Liver (tissue), 9 donors: ENCODE measurements around the gene RNPEPL1. TPM values are rescaled to one million over a fixed set of nuclear protein-coding genes. Genes with fewer than 3 reads are reported as not detected.

Experiments used
- DNase-seq: peaks from one replicate; pipeline ENCODE4 v3.0.0-alpha.2; 2017; ENCODE audit warnings: low spot score
- H3K27ac ChIP-seq, 2 donors: one replicate each; pipeline ENCODE4 v1.7.0; 2013; ENCODE audit warnings: inconsistent platforms in 2 of 2, low read length in 2 of 2, control low read depth in 1 of 2, low read depth in 1 of 2, mild to moderate bottlenecking in 1 of 2
- H3K27me3 ChIP-seq, 4 donors: one replicate each; pipeline versions ENCODE4 v1.6.1 to v1.7.0; 2013; ENCODE audit warnings: low read length in 3 of 4, inconsistent platforms in 1 of 4, mild to moderate bottlenecking in 1 of 4, moderate library complexity in 1 of 4; ENCODE audit not compliant: control insufficient read depth in 4 of 4, insufficient read depth in 4 of 4
- H3K36me3 ChIP-seq, 4 donors: one replicate each; pipeline versions ENCODE4 v1.6.1 to v1.7.0; 2013; ENCODE audit warnings: low read length in 3 of 4, mild to moderate bottlenecking in 3 of 4, low read depth in 1 of 4, moderate library complexity in 1 of 4; ENCODE audit not compliant: control insufficient read depth in 4 of 4, insufficient read depth in 3 of 4
- H3K4me1 ChIP-seq, 4 donors: one replicate each; pipeline versions ENCODE4 v1.6.1 to v1.7.0; 2013; ENCODE audit warnings: low read length in 3 of 4, mild to moderate bottlenecking in 3 of 4, moderate library complexity in 1 of 4; ENCODE audit not compliant: control insufficient read depth in 4 of 4, insufficient read depth in 4 of 4
- H3K4me3 ChIP-seq, 3 donors: one replicate each; pipeline versions ENCODE4 v1.6.1 to v1.7.0; 2013; ENCODE audit warnings: low read length in 3 of 3, control low read depth in 1 of 3, low read depth in 1 of 3, mild to moderate bottlenecking in 1 of 3
- H3K9ac ChIP-seq, 2 donors: one replicate each; pipeline ENCODE4 v1.7.0; 2013; ENCODE audit warnings: low read length in 2 of 2, mild to moderate bottlenecking in 2 of 2, moderate library complexity in 2 of 2, control low read depth in 1 of 2, low read depth in 1 of 2
- H3K9me3 ChIP-seq, 4 donors: one replicate each; pipeline versions ENCODE4 v1.6.1 to v1.7.0; 2013; ENCODE audit warnings: low read length in 3 of 4; ENCODE audit not compliant: control insufficient read depth in 4 of 4
- EGR1 ChIP-seq, 2 donors: IDR thresholded peaks; 2 replicates each; pipeline ENCODE4 v1.6.1; 2016 to 2018; ENCODE audit warnings: antibody characterized with exemption in 2 of 2, low read depth in 2 of 2
- FOXA2 ChIP-seq: IDR thresholded peaks from 2 replicates; pipeline ENCODE4 v1.6.1; 2016; ENCODE audit warnings: antibody characterized with exemption
- GABPA ChIP-seq, 2 donors: IDR thresholded peaks in 1 of 2; conservative IDR thresholded peaks in 1 of 2; 2 replicates each; pipeline ENCODE4 v1.6.1; 2016; ENCODE audit warnings: antibody characterized with exemption in 2 of 2, mild to moderate bottlenecking in 1 of 2, moderate library complexity in 1 of 2
- NR2F2 ChIP-seq: IDR thresholded peaks from 2 replicates; pipeline ENCODE4 v1.6.1; 2016; ENCODE audit warnings: antibody characterized with exemption
- RAD21 ChIP-seq, 2 donors: IDR thresholded peaks; 2 replicates each; pipeline ENCODE4 v1.6.1; 2016; ENCODE audit warnings: antibody characterized with exemption in 2 of 2, mild to moderate bottlenecking in 2 of 2
- REST ChIP-seq: IDR thresholded peaks from 2 replicates; pipeline ENCODE4 v1.6.1; 2016; ENCODE audit warnings: antibody characterized with exemption, mild to moderate bottlenecking
- RXRA ChIP-seq, 2 donors: IDR thresholded peaks; 2 replicates each; pipeline ENCODE4 v1.6.1; 2017 to 2018; ENCODE audit warnings: antibody characterized with exemption in 2 of 2, mild to moderate bottlenecking in 1 of 2
- SP1 ChIP-seq: IDR thresholded peaks from 2 replicates; pipeline ENCODE4 v1.6.1; 2018; ENCODE audit warnings: antibody characterized with exemption, mild to moderate bottlenecking
- WGBS: extraction: QIAGEN DNeasy Blood & Tissue Kit; methylation state at CpG from one replicate; pipeline ENCODE4 v1.1.7; 2013; 5-methylcytosine and 5-hydroxymethylcytosine counted together
- polyA plus RNA-seq, 2 donors: library from polyadenylated mRNA; stranded (reverse) in 1 of 2; unstranded in 1 of 2; fragments of 200-250 nt in 1 of 2; fragments of >200 nt in 1 of 2; fragmentation: Nextera tagmentation in 1 of 2; extraction: Ambion mirVana in 1 of 2; gene quantifications; one replicate each; pipeline versions ENCODE4 v1.2.1 to v1.2.3, GENCODE V29; 2013 to 2015
- total RNA-seq, 2 donors: library from RNA; depleted of rRNA; stranded (reverse); fragments of >200 nt; gene quantifications; one replicate each; pipeline ENCODE4 v1.2.3, GENCODE V29; 2014
- TF ChIP-seq, protein P1 (sequence below): IDR thresholded peaks from 2 replicates; pipeline ENCODE4 v1.6.1; 2016; ENCODE audit warnings: antibody characterized with exemption
- TF ChIP-seq, protein P2 (sequence below): fragments of 150-350 bp; IDR thresholded peaks from 2 replicates; pipeline ENCODE4 v1.5.1; 2017; ENCODE audit warnings: improper control_type of control experiment, low read depth, low read length; ENCODE audit not compliant: missing input control
- donor health status: healthy.
- donor health status: healthy.
- donor health status: healthy.
- donor health status: healthy.
- donor health status: healthy.

The RNPEPL1 gene
- total and polyA plus RNA-seq, 4 donors, result 24.8 to 43.9 (median 29.4) TPM

DNA sequence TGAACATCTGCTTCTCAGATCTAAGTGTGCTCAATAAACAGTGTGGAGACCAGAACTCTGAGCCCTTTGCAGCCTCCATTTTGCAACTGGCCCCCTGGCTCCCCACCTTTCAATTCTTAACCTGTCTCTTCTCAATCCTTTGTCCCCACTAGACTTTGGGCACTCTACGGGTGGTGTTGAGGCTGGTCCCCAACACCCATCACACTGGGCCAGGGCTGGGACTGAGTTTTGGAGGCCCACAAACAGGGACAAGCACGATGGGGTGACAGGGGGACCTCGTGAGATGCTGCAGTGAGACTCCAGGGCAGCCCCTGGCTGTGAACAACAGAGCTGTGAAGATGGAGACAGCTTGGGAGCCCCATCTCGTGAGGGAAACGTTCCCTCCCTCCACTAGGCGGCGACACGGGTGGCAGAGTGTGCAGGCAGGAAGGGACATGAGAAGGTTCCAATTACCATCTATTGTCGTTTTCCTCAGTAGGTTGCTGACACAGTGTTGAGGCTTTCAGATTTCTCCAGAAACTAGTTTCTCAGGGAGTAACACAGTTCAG is 11.7 kb upstream of the RNPEPL1 start:
- Histone ChIP-seq H3K4me3 (no peak overlapping the region), H3K9me3 (no peaks in the 10 kb centered on the region), H3K27ac (no peak overlapping the region), H3K27me3 (no peaks in the 10 kb centered on the region), H3K9ac (no peak overlapping the region), H3K36me3 (peaks cover 0 to 4% (median 1%) of the 10 kb centered on the region in 4 donors), H3K4me1 (peaks cover 11 to 32% (median 20%) of the 10 kb centered on the region in 4 donors)
- TF ChIP-seq RAD21 (IDR thresholded peaks at IDR 0.05), result peak in 1 of 2 donors; percentile 48
- TF ChIP-seq NR2F2, result no peak
- TF ChIP-seq, protein P1, sequence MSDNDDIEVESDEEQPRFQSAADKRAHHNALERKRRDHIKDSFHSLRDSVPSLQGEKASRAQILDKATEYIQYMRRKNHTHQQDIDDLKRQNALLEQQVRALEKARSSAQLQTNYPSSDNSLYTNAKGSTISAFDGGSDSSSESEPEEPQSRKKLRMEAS, result no peak
- TF ChIP-seq REST, result no peak
- TF ChIP-seq, protein P2, sequence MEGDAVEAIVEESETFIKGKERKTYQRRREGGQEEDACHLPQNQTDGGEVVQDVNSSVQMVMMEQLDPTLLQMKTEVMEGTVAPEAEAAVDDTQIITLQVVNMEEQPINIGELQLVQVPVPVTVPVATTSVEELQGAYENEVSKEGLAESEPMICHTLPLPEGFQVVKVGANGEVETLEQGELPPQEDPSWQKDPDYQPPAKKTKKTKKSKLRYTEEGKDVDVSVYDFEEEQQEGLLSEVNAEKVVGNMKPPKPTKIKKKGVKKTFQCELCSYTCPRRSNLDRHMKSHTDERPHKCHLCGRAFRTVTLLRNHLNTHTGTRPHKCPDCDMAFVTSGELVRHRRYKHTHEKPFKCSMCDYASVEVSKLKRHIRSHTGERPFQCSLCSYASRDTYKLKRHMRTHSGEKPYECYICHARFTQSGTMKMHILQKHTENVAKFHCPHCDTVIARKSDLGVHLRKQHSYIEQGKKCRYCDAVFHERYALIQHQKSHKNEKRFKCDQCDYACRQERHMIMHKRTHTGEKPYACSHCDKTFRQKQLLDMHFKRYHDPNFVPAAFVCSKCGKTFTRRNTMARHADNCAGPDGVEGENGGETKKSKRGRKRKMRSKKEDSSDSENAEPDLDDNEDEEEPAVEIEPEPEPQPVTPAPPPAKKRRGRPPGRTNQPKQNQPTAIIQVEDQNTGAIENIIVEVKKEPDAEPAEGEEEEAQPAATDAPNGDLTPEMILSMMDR, result peak; percentile 6
- WGBS, result 81% methylated on average over 9 of the region's 9 CpGs
- DNase-seq, result peak; percentile 72

GRCh38 chr2:240557101-240557751 is 11.1 kb upstream of the RNPEPL1 start:
- no peak for DNase-seq
- no peak for TF ChIP-seq GABPA (IDR thresholded peaks at IDR 0.05 in 1 of 2, conservative IDR thresholded peaks at IDR 0.05 in 1 of 2)
- no peak for TF ChIP-seq REST
- no peak for TF ChIP-seq EGR1 (IDR thresholded peaks at IDR 0.05; ENCODE audit: low read depth in 2 of 2)
- TF ChIP-seq SP1, result no peak
- no peak for TF ChIP-seq NR2F2
- no peak for TF ChIP-seq FOXA2
- TF ChIP-seq, protein P1, result no peak
- TF ChIP-seq RXRA (IDR thresholded peaks at IDR 0.05), result no peak
- Histone ChIP-seq H3K9ac (no peak overlapping the region), H3K27me3 (no peaks in the 10 kb centered on the region), H3K4me1 (peaks cover 13 to 35% (median 24%) of the 10 kb centered on the region in 4 donors), H3K36me3 (peaks cover 0 to 4% (median 1%) of the 10 kb centered on the region in 4 donors), H3K27ac (no peak overlapping the region), H3K4me3 (peak overlapping the region in 1 of 3 donors; percentile 43), H3K9me3 (no peaks in the 10 kb centered on the region)
- WGBS, result 50% methylated on average over 51 of the region's 51 CpGs
